ENCODE results near the gene PPP2R3A. TPM values are rescaled to one million over a fixed set of nuclear protein-coding genes. Genes with fewer than 3 reads are reported as not detected.

PPP2R3A gene
- total and polyA plus RNA-seq, 2 experiments from 2014 or later, result 6.4 to 15.2 TPM

DNA sequence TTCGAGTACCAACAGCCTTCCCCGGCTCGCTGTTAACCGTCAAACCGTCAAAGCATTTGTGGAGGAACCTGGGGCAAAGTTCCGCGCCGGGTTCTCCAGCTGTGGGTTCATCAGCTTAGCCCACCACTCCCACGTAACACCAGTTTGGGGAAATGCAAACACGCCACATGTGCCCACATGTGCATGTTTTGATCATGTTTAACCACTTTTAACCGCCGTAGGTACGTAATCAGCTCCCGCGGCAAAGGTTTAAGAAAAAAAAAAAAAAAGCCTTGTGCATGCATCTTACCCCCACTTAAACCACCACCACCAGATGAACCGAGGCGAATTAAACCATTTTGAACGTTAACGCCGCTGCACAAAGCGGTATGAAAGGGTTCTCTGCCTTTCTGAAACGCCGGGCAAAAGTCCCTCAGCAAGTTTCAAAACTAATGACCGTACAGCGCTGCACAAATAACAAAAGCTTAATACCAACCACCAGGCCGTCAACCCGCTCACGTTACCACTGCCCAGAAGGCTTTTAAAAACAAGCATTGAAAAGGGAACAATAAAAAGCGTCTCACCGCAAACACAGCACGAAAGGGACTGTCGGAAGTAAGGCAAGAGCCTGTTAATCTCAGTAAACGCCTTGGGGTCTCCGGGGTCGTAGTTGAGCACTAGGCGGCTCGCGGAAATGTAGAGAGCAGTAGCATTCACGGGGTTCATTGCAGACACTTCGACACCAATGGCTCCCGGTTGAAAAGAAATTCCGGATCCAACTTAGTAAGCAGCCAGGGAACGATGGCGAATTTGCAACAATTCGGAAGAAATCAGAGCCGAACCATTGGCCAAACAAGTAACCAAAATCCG, 229.1 kb downstream of the PPP2R3A start (continued):
- TF ChIP-seq, protein P1, sequence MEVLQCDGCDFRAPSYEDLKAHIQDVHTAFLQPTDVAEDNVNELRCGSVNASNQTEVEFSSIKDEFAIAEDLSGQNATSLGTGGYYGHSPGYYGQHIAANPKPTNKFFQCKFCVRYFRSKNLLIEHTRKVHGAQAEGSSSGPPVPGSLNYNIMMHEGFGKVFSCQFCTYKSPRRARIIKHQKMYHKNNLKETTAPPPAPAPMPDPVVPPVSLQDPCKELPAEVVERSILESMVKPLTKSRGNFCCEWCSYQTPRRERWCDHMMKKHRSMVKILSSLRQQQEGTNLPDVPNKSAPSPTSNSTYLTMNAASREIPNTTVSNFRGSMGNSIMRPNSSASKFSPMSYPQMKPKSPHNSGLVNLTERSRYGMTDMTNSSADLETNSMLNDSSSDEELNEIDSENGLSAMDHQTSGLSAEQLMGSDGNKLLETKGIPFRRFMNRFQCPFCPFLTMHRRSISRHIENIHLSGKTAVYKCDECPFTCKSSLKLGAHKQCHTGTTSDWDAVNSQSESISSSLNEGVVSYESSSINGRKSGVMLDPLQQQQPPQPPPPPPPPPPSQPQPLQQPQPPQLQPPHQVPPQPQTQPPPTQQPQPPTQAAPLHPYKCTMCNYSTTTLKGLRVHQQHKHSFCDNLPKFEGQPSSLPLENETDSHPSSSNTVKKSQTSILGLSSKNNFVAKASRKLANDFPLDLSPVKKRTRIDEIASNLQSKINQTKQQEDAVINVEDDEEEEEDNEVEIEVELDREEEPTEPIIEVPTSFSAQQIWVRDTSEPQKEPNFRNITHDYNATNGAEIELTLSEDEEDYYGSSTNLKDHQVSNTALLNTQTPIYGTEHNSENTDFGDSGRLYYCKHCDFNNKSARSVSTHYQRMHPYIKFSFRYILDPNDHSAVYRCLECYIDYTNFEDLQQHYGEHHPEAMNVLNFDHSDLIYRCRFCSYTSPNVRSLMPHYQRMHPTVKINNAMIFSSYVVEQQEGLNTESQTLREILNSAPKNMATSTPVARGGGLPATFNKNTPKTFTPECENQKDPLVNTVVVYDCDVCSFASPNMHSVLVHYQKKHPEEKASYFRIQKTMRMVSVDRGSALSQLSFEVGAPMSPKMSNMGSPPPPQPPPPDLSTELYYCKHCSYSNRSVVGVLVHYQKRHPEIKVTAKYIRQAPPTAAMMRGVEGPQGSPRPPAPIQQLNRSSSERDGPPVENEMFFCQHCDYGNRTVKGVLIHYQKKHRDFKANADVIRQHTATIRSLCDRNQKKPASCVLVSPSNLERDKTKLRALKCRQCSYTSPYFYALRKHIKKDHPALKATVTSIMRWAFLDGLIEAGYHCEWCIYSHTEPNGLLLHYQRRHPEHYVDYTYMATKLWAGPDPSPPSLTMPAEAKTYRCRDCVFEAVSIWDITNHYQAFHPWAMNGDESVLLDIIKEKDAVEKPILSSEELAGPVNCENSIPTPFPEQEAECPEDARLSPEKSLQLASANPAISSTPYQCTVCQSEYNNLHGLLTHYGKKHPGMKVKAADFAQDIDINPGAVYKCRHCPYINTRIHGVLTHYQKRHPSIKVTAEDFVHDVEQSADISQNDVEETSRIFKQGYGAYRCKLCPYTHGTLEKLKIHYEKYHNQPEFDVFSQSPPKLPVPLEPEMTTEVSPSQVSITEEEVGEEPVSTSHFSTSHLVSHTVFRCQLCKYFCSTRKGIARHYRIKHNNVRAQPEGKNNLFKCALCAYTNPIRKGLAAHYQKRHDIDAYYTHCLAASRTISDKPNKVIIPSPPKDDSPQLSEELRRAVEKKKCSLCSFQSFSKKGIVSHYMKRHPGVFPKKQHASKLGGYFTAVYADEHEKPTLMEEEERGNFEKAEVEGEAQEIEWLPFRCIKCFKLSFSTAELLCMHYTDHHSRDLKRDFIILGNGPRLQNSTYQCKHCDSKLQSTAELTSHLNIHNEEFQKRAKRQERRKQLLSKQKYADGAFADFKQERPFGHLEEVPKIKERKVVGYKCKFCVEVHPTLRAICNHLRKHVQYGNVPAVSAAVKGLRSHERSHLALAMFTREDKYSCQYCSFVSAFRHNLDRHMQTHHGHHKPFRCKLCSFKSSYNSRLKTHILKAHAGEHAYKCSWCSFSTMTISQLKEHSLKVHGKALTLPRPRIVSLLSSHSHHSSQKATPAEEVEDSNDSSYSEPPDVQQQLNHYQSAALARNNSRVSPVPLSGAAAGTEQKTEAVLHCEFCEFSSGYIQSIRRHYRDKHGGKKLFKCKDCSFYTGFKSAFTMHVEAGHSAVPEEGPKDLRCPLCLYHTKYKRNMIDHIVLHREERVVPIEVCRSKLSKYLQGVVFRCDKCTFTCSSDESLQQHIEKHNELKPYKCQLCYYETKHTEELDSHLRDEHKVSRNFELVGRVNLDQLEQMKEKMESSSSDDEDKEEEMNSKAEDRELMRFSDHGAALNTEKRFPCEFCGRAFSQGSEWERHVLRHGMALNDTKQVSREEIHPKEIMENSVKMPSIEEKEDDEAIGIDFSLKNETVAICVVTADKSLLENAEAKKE (CRISPR knock-in tag; IDR thresholded peaks at IDR 0.05), result no peak
- TF ChIP-seq, protein P2, sequence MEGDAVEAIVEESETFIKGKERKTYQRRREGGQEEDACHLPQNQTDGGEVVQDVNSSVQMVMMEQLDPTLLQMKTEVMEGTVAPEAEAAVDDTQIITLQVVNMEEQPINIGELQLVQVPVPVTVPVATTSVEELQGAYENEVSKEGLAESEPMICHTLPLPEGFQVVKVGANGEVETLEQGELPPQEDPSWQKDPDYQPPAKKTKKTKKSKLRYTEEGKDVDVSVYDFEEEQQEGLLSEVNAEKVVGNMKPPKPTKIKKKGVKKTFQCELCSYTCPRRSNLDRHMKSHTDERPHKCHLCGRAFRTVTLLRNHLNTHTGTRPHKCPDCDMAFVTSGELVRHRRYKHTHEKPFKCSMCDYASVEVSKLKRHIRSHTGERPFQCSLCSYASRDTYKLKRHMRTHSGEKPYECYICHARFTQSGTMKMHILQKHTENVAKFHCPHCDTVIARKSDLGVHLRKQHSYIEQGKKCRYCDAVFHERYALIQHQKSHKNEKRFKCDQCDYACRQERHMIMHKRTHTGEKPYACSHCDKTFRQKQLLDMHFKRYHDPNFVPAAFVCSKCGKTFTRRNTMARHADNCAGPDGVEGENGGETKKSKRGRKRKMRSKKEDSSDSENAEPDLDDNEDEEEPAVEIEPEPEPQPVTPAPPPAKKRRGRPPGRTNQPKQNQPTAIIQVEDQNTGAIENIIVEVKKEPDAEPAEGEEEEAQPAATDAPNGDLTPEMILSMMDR (conservative IDR thresholded peaks at IDR 0.05; ENCODE audit: low read depth in 2 of 2), result no peak

DNA sequence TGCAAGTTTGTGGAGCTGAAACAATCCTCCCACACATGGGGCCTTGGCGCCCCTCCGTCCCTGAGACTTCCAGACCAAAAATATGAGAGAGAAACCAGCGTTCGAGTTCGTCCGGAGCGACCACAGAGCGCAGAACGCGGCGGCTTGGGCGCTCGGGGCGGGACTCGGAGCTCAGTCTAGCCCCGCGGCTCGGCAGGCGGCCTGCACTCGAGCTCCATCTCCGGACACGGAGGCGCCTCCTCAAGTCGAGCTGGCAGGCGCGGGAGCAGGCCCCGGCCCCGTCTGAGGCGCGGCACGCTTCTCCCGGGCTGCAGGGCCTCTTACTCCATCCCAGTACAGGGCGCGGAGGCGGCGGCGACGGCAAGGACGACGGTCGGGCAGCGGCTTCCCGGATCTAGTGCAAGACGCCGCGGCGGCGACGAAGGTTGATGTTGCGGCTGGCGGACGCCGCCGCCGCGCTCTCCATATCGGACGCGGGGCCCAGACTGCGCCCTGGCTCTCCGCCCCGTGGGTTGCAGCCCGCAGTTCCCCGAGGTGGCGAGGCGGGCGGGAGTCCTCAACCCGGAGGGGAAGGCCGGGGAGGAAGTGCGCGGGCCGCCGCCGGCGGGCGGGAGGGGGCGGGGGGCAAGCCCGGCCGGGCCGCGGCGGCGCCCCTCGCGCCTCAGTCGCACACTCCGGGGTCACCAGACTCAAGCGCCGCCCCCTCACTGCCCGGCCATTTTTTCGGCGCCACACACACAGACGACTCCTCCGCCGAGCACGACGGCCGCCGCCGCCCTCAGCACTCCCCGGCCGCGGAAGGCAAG, 229.9 kb downstream of the PPP2R3A start:
- Histone ChIP-seq H3K4me2 (peak overlapping the region; percentile 97), H3K4me3 (peak overlapping the region; percentile 95), H3K9me2 (ENCODE audit: insufficient read depth) (no peaks in the 10 kb centered on the region), H3F3A (replicated peaks; ENCODE audit: low read depth) (peaks cover 16% of the 10 kb centered on the region; the same call in 1 of the 2 replicates), H3K79me2 (replicated peaks; ENCODE audit: insufficient read depth) (peaks cover 48% of the 10 kb centered on the region), H3K27me3 (ENCODE audit: insufficient read depth) (no peaks in the 10 kb centered on the region), H2AFZ (no peak overlapping the region), H4K20me1 (replicated peaks; ENCODE audit: insufficient read depth) (peaks cover 43% of the 10 kb centered on the region), H3K36me3 (ENCODE audit: insufficient read depth) (no peaks in the 10 kb centered on the region), H3K27ac (ENCODE audit: low read depth) (peak overlapping the region; percentile 100), H3K4me1 (ENCODE audit: insufficient read depth) (peaks cover 41% of the 10 kb centered on the region)
- peak overlapping the region; percentile 99 for H3K4me3 Mint-ChIP-seq
- DNase-seq (ENCODE audit: low spot score) (peak; percentile 84), ATAC-seq (peak; percentile 49)
- H3K36me3 Mint-ChIP-seq (ENCODE audit: low read depth), result peaks cover 31% of the 10 kb centered on the region
- peaks cover 15% of the 10 kb centered on the region for H3K27me3 Mint-ChIP-seq (ENCODE audit: insufficient read depth, low read depth, poor library complexity)
- peaks cover 24% of the 10 kb centered on the region for H3K9me3 Mint-ChIP-seq
- peak overlapping the region; percentile 99 for H3K27ac Mint-ChIP-seq
- TF ChIP-seq CREB1 (CRISPR knock-in tag; IDR thresholded peaks at IDR 0.05; ENCODE audit: low read depth), result peak; percentile 55; the same call in 1 of the 2 replicates
- TF ChIP-seq, protein P1 (CRISPR knock-in tag; IDR thresholded peaks at IDR 0.05), result no peak
- H3K4me1 Mint-ChIP-seq, result peaks cover 34% of the 10 kb centered on the region
